C4-2B (cell line): ENCODE data around the gene TPPP3.

ENCODE experiments used
- CTCF ChIP-seq: fragments of 450-650 bp; conservative IDR thresholded peaks from 2 replicates; pipeline ENCODE4 v1.5.1; 2017; ENCODE audit warnings: mild to moderate bottlenecking
- ZFX ChIP-seq: fragments of 450-650 bp; IDR thresholded peaks from 2 replicates; pipeline ENCODE4 v1.6.1; 2017

DNA sequence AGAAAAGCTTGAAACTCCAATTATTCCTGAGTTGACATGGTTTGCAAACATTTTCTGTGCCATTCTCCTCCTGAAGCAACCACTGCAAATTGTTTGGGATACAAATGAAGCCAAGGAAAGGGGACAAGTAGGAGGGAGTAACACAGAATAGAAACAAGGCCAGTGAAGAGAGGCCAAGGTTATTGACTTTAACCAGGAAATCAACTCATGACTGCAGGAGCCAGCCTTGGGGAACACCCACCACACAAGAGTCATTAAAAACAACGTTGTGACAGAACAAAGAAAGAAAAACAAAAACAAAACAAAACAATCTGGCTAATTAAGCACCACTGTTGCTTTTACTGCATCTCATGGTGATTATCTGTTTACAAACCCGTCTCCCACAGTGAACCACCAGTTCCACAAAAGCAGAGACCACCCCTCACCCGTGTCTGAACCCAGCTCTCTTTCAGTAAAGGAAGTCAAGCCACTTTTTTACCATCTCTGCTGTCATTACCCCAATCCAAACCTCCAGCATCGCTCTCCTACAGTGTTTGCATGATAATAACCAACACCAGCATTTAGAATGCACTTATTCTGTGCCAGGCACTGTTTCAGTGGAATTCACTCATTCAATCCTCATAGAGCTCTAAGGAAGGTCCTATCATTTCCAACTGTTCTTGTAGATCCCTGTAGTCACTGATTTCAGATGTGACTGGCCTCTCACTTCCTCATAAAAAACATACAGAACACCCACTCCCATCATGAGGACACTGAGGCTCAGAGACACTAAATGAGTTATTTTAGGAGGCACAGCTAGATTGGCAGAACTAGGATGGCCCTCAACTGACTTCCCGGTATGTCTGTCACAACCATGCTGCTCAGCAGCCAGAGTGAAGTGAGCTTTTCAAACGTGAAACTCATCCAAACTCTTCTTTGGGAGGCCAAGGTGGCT, 20.9 kb upstream of the TPPP3 start:
- no peak for TF ChIP-seq CTCF
- TF ChIP-seq ZFX, result no peak
